ENCODE results near the gene NFATC1. TPM values are rescaled to one million over a fixed set of nuclear protein-coding genes. Genes with fewer than 3 reads are reported as not detected.

NFATC1 gene
- total RNA-seq, 1 donor from 2014 or later, result 6.1 TPM

- Mint-ChIP-seq H3K4me1 (ENCODE audit: unreplicated experiment) (peaks cover 4% of the 10 kb centered on the region), H3K27me3 (no peaks in the 10 kb centered on the region), H3K36me3 (no peaks in the 10 kb centered on the region), H3K4me3 (no peak overlapping the region), H3K27ac (no peak overlapping the region), H3K9me3 (no peaks in the 10 kb centered on the region)
- no peak for TF ChIP-seq CTCF (conservative IDR thresholded peaks at IDR 0.05)
- DNase-seq (ENCODE audit: extremely low spot score, unreplicated experiment), result no peak
These were observed 20.4 kb downstream of the NFATC1 start for GRCh38 chr18:79416022-79416676.

GRCh38 chr18:79416677-79417052, 20.9 kb downstream of the NFATC1 start:
- Mint-ChIP-seq H3K27ac (no peak overlapping the region), H3K9me3 (no peaks in the 10 kb centered on the region), H3K36me3 (no peaks in the 10 kb centered on the region), H3K27me3 (no peaks in the 10 kb centered on the region), H3K4me1 (ENCODE audit: unreplicated experiment) (peaks cover 4% of the 10 kb centered on the region), H3K4me3 (no peak overlapping the region)
- no peak for TF ChIP-seq CTCF (conservative IDR thresholded peaks at IDR 0.05)
- DNase-seq (ENCODE audit: extremely low spot score, unreplicated experiment), result no peak

GRCh38 chr18:79418236-79418635, 22.5 kb downstream of the NFATC1 start:
- Mint-ChIP-seq H3K9me3 (no peaks in the 10 kb centered on the region), H3K36me3 (no peaks in the 10 kb centered on the region), H3K27me3 (no peaks in the 10 kb centered on the region), H3K4me1 (ENCODE audit: unreplicated experiment) (peaks cover 4% of the 10 kb centered on the region), H3K4me3 (no peak overlapping the region), H3K27ac (no peak overlapping the region)
- no peak for DNase-seq (ENCODE audit: extremely low spot score, unreplicated experiment)
- TF ChIP-seq CTCF (conservative IDR thresholded peaks at IDR 0.05), result no peak

DNA sequence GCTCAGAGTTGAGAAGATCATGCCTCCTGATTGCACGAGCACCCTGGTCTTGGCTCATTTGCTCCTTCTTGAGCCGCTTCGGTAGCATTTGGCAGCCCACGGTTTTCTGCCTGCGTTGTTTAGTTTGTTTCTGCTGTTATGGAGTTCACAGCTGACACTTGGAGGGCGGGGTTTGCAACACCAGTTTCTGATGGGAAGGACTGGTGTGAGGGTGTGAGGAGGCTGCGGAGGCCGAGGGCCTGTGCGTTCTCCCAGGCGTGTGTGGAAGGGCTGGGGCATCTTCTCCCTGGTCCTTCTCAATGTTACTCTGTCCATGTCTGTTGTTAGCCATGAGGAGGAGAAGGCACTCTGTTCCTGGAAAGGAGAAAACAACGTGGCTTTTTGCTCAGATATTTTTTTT, 22.9 kb downstream of the NFATC1 start:
- no peak overlapping the region for H3K27ac Mint-ChIP-seq
- no peaks in the 10 kb centered on the region for H3K36me3 Mint-ChIP-seq
- TF ChIP-seq CTCF (conservative IDR thresholded peaks at IDR 0.05), result no peak
- peaks cover 4% of the 10 kb centered on the region for H3K4me1 Mint-ChIP-seq (ENCODE audit: unreplicated experiment)
- no peak for DNase-seq (ENCODE audit: extremely low spot score, unreplicated experiment)
- H3K4me3 Mint-ChIP-seq, result no peak overlapping the region
- no peaks in the 10 kb centered on the region for H3K27me3 Mint-ChIP-seq
- H3K9me3 Mint-ChIP-seq, result no peaks in the 10 kb centered on the region

GRCh38 chr18:79420033-79420745, 24.5 kb downstream of the NFATC1 start:
- Mint-ChIP-seq H3K4me1 (ENCODE audit: unreplicated experiment) (peaks cover 12% of the 10 kb centered on the region), H3K4me3 (no peak overlapping the region), H3K9me3 (no peaks in the 10 kb centered on the region), H3K27ac (no peak overlapping the region), H3K36me3 (no peaks in the 10 kb centered on the region), H3K27me3 (peaks cover 1% of the 10 kb centered on the region)
- no peak for DNase-seq (ENCODE audit: extremely low spot score, unreplicated experiment)
- no peak for TF ChIP-seq CTCF (conservative IDR thresholded peaks at IDR 0.05)

Data from type B pancreatic cell (in vitro differentiated cells).